ENCODE data around the gene MSMB.
A peak's percentile ranks its signal among the peaks of the same experiment; 100 is the strongest.

MSMB gene

DNA sequence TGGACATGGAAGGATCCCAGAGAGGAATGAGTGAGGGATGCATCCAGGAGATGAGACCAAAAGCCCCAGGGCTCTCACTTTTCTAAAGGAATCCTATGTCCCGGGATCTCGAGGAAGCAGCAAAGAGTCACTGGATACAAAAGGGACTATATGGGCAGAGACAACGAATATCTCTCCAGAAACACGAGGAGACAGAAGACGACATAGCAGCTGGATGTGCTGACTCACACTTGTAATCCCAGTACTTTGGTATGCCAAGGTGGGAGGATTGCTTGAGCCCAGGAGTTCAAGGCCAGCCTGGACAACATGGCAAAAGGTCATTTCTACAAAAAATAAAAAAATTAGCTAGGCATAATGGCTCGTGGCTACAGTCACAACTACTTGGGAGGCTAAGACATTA is 24.7 kb upstream of the MSMB start:
- no peak overlapping the region for H3K4me3 Mint-ChIP-seq
- H3K27me3 Mint-ChIP-seq (ENCODE audit: low read depth, poor library complexity) = no peaks in the 10 kb centered on the region
- H3K9me3 Mint-ChIP-seq = peaks cover 14% of the 10 kb centered on the region
- DNase-seq = no peak
- H3K4me1 Mint-ChIP-seq = no peaks in the 10 kb centered on the region
- H3K36me3 Mint-ChIP-seq (ENCODE audit: low read depth) = no peaks in the 10 kb centered on the region
- no peak for TF ChIP-seq CTCF (IDR thresholded peaks at IDR 0.05)
- no peak overlapping the region for H3K27ac Mint-ChIP-seq

DNA sequence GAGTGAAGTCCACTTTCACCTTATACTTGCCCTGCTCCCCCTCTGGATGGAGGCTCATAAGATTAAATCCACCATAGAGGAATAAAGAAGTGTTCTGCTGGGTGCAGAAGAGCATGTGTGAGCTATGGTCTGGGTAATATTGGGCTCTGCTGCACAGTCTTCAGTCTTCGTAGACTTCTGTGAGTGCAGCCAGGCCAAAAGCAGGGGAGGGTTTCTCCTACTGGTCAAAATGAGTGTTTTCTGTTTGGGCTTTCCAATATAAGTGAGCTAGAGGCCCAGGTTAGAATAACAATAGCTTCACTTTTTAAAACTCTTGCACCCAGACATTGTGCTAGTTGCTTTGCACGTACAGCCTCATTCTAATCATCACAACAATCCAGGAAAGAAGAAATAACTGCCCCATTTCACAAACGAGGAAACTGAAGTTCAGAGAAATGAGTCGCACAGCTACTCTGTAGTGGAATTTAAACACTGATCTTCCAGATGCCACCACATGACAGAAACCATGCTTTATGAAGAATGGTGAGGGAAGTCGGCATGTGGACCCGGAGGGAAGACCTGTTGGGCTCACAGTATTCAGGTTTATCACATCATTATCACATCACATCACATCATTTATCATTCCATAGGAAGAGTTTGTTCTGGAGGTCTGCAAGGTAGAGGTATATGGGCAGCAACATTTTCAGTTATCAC is 23.8 kb upstream of the MSMB start:
- no peaks in the 10 kb centered on the region for H3K27me3 Mint-ChIP-seq (ENCODE audit: low read depth, poor library complexity)
- DNase-seq = no peak
- H3K4me3 Mint-ChIP-seq = no peak overlapping the region
- no peaks in the 10 kb centered on the region for H3K4me1 Mint-ChIP-seq
- H3K27ac Mint-ChIP-seq = no peak overlapping the region
- no peak for TF ChIP-seq CTCF (IDR thresholded peaks at IDR 0.05)
- no peaks in the 10 kb centered on the region for H3K36me3 Mint-ChIP-seq (ENCODE audit: low read depth)
- peaks cover 14% of the 10 kb centered on the region for H3K9me3 Mint-ChIP-seq

DNA sequence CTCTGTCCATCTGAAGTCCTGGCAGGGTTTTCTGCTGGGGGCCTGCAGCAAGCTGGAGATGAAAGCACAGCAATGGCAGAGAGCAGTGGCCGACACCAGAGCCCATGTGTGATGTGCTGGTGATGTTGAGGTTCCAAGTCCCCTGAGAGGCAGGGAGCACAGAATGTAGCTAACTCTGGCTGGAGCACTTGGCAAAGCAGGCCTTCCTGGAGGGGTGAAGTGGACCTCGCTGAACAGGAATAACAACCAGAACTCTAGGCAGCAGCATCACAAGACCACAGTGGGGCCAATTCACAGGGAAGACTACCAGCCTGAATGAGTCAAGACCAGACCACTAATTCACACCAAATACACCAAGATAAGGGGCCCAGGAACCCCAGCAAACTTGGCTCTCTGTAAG is 22.8 kb upstream of the MSMB start:
- Mint-ChIP-seq H3K9me3 (peaks cover 14% of the 10 kb centered on the region), H3K4me1 (no peaks in the 10 kb centered on the region), H3K4me3 (no peak overlapping the region), H3K36me3 (ENCODE audit: low read depth) (no peaks in the 10 kb centered on the region), H3K27me3 (ENCODE audit: low read depth, poor library complexity) (no peaks in the 10 kb centered on the region), H3K27ac (no peak overlapping the region)
- DNase-seq = no peak
- no peak for TF ChIP-seq CTCF (IDR thresholded peaks at IDR 0.05)

- Mint-ChIP-seq H3K4me1 (no peaks in the 10 kb centered on the region), H3K36me3 (ENCODE audit: low read depth) (no peaks in the 10 kb centered on the region), H3K27me3 (ENCODE audit: low read depth, poor library complexity) (no peaks in the 10 kb centered on the region), H3K4me3 (no peak overlapping the region), H3K27ac (no peak overlapping the region), H3K9me3 (peaks cover 10% of the 10 kb centered on the region)
- DNase-seq = no peak
- TF ChIP-seq CTCF (IDR thresholded peaks at IDR 0.05) = no peak
These were observed 22.0 kb upstream of the MSMB start for GRCh38 chr10:46068117-46068516.

- DNase-seq = no peak
- Mint-ChIP-seq H3K36me3 (ENCODE audit: low read depth) (no peaks in the 10 kb centered on the region), H3K4me3 (no peak overlapping the region), H3K27ac (peak overlapping the region; percentile 11), H3K27me3 (ENCODE audit: low read depth, poor library complexity) (no peaks in the 10 kb centered on the region), H3K4me1 (peaks cover 7% of the 10 kb centered on the region), H3K9me3 (no peaks in the 10 kb centered on the region)
- TF ChIP-seq CTCF (IDR thresholded peaks at IDR 0.05) = no peak
These were observed 18.3 kb upstream of the MSMB start for GRCh38 chr10:46064269-46064817.
